Transverse colon (tissue), 4 donors: ENCODE data around the gene TBCD.

Source experiments
- POLR2A ChIP-seq: fragments of 450-650 bp; IDR thresholded peaks from one replicate; pipeline ENCODE4 v1.6.1; 2016; ENCODE audit warnings: antibody characterized with exemption, mild to moderate bottlenecking, moderate library complexity
- POLR2AphosphoS5 ChIP-seq, 3 donors: sonication (generic); formaldehyde crosslinking; IDR thresholded peaks; one replicate each; pipeline ENCODE4 v1.6.1; 2016; ENCODE audit warnings: antibody characterized with exemption in 3 of 3
- TF ChIP-seq, protein P1 (sequence below), 5 experiments: fragments of 200-600 bp in 3 of 5; fragments of 450-650 bp in 2 of 5; sonication (generic) in 3 of 5; IDR thresholded peaks; 1 replicate in 2 of 5; 2 replicates in 3 of 5; pipeline ENCODE4 v1.5.1; 2016 to 2017; ENCODE audit warnings: antibody characterized with exemption in 5 of 5, inconsistent platforms in 3 of 5, mild to moderate bottlenecking in 2 of 5, moderate library complexity in 1 of 5

DNA sequence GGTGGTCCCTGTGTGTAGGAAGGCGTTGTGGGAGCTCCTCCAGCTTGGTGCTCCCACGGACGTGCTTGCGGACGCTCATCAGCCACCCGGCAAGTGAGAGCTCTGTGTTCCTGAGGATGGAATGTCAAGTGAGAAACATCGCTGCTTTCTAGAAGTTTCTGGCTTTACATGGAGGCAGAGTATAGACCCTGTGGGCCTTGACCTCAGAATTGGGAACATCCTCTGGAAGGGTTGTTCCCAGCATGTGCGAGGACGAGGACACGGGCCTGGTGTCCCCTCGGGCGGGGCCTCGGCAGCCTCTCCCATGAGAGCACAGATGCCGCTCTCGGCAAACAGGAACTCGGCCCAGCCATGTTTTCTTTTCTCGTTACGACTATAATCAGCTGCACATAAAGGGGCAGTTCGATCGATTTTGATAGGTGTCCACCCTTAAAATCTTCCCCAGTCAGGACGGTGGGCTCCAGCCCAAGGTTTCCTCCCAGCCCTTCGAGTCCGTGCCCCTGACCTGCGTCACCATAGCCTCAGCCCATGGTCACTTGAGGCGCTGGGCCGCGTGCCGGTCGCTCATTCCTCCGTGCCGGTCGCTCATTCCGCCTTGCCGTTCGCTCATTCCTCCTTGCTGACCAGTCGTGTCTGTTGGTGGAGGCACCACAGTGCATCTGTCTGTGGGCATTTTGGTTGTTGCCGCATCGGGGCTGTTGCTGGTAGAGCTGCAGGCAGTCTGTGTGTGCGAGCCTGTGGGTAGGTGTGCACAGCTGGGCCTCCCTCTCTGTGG, 179.2 kb downstream of the TBCD start:
- TF ChIP-seq, protein P1, sequence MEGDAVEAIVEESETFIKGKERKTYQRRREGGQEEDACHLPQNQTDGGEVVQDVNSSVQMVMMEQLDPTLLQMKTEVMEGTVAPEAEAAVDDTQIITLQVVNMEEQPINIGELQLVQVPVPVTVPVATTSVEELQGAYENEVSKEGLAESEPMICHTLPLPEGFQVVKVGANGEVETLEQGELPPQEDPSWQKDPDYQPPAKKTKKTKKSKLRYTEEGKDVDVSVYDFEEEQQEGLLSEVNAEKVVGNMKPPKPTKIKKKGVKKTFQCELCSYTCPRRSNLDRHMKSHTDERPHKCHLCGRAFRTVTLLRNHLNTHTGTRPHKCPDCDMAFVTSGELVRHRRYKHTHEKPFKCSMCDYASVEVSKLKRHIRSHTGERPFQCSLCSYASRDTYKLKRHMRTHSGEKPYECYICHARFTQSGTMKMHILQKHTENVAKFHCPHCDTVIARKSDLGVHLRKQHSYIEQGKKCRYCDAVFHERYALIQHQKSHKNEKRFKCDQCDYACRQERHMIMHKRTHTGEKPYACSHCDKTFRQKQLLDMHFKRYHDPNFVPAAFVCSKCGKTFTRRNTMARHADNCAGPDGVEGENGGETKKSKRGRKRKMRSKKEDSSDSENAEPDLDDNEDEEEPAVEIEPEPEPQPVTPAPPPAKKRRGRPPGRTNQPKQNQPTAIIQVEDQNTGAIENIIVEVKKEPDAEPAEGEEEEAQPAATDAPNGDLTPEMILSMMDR (IDR thresholded peaks at IDR 0.05) = no peak
- TF ChIP-seq POLR2A (no peak), POLR2AphosphoS5 (IDR thresholded peaks at IDR 0.05) (no peak)
